Body of pancreas (tissue), 4 donors: ENCODE results near the gene CDH12. TPM values are rescaled to one million over a fixed set of nuclear protein-coding genes. Genes with fewer than 3 reads are reported as not detected.

Experiments
- ATAC-seq: fragments of 150-250 bp; one replicate; pipeline ENCODE4 v1.9.1; 2016
- DNase-seq, 4 donors: peaks; one replicate each; pipeline ENCODE4 v3.0.0-alpha.2; 2019
- H3K27ac ChIP-seq, 4 donors: fragments of 200-600 bp; sonication (generic); 1 replicate in 3 of 4; 2 replicates in 1 of 4; pipeline versions ENCODE4 v1.5.1 to v1.6.1; 2016 to 2019; ENCODE audit warnings: mild to moderate bottlenecking in 1 of 4, mixed read lengths in 1 of 4, moderate library complexity in 1 of 4
- H3K27me3 ChIP-seq, 2 donors: fragments of 200-600 bp; sonication (generic); one replicate each; pipeline ENCODE4 v1.6.0; 2016; ENCODE audit warnings: mild to moderate bottlenecking in 1 of 2
- H3K36me3 ChIP-seq, 2 donors: fragments of 200-600 bp; sonication (generic); replicated peaks in 1 of 2; 2 replicates each; pipeline ENCODE4 v1.5.1; 2016; ENCODE audit warnings: low read depth in 2 of 2; ENCODE audit not compliant: insufficient read depth in 1 of 2
- H3K4me1 ChIP-seq: fragments of 200-600 bp; sonication (generic); one replicate; pipeline ENCODE4 v1.6.0; 2016
- H3K4me3 ChIP-seq, 2 donors: fragments of 200-600 bp; sonication (generic); 1 replicate in 1 of 2; 2 replicates in 1 of 2; pipeline ENCODE4 v1.5.1; 2016 to 2019
- H3K9me3 ChIP-seq, 3 donors: fragments of 200-600 bp; sonication (generic); 1 replicate in 2 of 3; 2 replicates in 1 of 3; pipeline ENCODE4 v1.5.1; 2016
- POLR2A ChIP-seq, 3 donors: fragments of 450-650 bp; IDR thresholded peaks; one replicate each; pipeline ENCODE4 v1.6.1; 2016; ENCODE audit warnings: antibody characterized with exemption in 3 of 3, mild to moderate bottlenecking in 2 of 3
- WGBS, 2 donors: methylation state at CpG; one replicate each; pipeline ENCODE4 v1.1.5; 2017; 5-methylcytosine and 5-hydroxymethylcytosine counted together
- intact Hi-C: fragments of 100-400 bp; cut with DNase I; formaldehyde crosslinking; loops from one replicate; pipeline ENCODE4 v1.15.1; 2023
- total RNA-seq, 2 donors: library from RNA; depleted of rRNA; stranded (reverse); fragments of >200 nt; gene quantifications; one replicate each; pipeline ENCODE4 v1.1.0, GENCODE V29; 2016
- TF ChIP-seq, protein P1 (sequence below), 7 experiments: fragments of 450-650 bp in 4 of 7; fragments of 200-600 bp in 3 of 7; sonication (generic) in 3 of 7; IDR thresholded peaks; one replicate each; pipeline ENCODE4 v1.5.1; 2016 to 2019; ENCODE audit warnings: antibody characterized with exemption in 7 of 7

CDH12 gene
- total RNA-seq, 2 donors from 2014 or later = not detected

DNA sequence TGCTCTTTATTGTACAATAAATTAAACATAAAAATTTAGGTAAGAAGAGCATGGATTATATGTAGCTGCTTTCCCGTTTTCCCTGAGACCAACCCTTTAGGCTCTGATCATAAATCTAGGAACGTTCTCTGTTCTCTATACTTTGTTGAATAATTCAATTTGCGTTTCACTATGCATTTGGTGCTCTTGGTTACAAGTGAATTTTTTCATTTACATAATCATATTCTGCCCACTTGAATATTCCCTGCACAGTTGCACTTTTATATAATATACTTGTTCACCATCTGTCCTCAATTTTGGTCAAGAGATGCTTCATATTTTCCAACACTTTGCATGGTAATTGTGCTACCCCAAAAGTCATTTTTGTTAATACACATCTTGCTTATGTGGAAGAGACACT is 741.8 kb downstream of the CDH12 start:
- Histone ChIP-seq H3K9me3 (no peaks in the 10 kb centered on the region), H3K4me1 (no peaks in the 10 kb centered on the region), H3K27ac (no peak overlapping the region), H3K4me3 (no peak overlapping the region), H3K27me3 (no peaks in the 10 kb centered on the region), H3K36me3 (no peaks in the 10 kb centered on the region)
- TF ChIP-seq, protein P1, sequence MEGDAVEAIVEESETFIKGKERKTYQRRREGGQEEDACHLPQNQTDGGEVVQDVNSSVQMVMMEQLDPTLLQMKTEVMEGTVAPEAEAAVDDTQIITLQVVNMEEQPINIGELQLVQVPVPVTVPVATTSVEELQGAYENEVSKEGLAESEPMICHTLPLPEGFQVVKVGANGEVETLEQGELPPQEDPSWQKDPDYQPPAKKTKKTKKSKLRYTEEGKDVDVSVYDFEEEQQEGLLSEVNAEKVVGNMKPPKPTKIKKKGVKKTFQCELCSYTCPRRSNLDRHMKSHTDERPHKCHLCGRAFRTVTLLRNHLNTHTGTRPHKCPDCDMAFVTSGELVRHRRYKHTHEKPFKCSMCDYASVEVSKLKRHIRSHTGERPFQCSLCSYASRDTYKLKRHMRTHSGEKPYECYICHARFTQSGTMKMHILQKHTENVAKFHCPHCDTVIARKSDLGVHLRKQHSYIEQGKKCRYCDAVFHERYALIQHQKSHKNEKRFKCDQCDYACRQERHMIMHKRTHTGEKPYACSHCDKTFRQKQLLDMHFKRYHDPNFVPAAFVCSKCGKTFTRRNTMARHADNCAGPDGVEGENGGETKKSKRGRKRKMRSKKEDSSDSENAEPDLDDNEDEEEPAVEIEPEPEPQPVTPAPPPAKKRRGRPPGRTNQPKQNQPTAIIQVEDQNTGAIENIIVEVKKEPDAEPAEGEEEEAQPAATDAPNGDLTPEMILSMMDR (IDR thresholded peaks at IDR 0.05) = no peak
- TF ChIP-seq POLR2A (IDR thresholded peaks at IDR 0.05) = no peak
- no peak for DNase-seq
- intact Hi-C loops = no loop called here
- WGBS, 2 donors = 49 to 71% methylated on average over 3 of the region's 3 CpGs
- no peak for ATAC-seq

DNA sequence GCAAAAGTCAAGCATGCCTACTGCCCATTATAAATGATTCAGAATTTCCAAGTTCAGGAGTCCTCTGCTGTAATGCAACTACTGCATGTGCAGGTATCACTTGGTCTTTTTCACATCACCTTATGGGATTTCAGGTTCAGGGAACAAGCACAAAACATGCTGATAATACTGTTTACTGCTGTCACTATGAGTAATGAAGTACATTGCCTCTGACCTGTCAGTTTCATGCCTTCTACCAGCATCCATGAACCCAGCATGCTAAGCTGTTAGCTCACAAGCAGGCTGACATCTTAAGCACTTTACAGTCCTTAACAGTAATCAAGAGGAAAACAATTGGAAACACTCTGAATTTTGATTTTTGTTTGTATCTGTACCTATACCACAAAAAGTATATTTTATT is 743.8 kb downstream of the CDH12 start:
- intact Hi-C loops = no loop called here
- Histone ChIP-seq H3K4me1 (no peaks in the 10 kb centered on the region), H3K4me3 (no peak overlapping the region), H3K27ac (no peak overlapping the region), H3K36me3 (no peaks in the 10 kb centered on the region), H3K9me3 (no peaks in the 10 kb centered on the region), H3K27me3 (no peaks in the 10 kb centered on the region)
- no peak for ATAC-seq
- TF ChIP-seq, protein P1 (IDR thresholded peaks at IDR 0.05) = no peak
- TF ChIP-seq POLR2A (IDR thresholded peaks at IDR 0.05) = no peak
- no peak for DNase-seq

DNA sequence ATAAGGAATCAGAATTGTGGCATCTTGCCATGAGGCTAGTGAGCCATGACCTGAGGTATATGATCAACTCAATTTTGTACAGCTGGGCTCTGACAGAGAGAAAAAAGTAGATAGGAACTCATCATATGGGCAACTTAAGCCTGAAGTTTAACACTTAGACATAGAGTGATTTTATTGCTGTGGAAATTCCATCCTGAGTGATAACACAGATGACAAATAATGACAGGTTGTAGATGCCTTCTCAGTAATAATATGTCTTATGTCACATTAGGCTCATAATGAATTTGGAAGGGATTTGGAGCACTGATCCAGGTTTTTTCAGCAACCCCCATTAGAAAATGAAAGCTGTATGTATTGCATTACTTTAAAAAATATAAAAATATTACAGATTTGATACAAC is 744.6 kb downstream of the CDH12 start:
- no peak overlapping the region for H3K27ac ChIP-seq
- intact Hi-C loops = no loop called here
- ATAC-seq (no peak), DNase-seq (no peak)
- H3K4me3 ChIP-seq = no peak overlapping the region
- H3K4me1 ChIP-seq = no peaks in the 10 kb centered on the region
- H3K9me3 ChIP-seq = no peaks in the 10 kb centered on the region
- H3K27me3 ChIP-seq = no peaks in the 10 kb centered on the region
- H3K36me3 ChIP-seq = no peaks in the 10 kb centered on the region
- no peak for TF ChIP-seq POLR2A (IDR thresholded peaks at IDR 0.05)
- TF ChIP-seq, protein P1 (IDR thresholded peaks at IDR 0.05) = no peak

DNA sequence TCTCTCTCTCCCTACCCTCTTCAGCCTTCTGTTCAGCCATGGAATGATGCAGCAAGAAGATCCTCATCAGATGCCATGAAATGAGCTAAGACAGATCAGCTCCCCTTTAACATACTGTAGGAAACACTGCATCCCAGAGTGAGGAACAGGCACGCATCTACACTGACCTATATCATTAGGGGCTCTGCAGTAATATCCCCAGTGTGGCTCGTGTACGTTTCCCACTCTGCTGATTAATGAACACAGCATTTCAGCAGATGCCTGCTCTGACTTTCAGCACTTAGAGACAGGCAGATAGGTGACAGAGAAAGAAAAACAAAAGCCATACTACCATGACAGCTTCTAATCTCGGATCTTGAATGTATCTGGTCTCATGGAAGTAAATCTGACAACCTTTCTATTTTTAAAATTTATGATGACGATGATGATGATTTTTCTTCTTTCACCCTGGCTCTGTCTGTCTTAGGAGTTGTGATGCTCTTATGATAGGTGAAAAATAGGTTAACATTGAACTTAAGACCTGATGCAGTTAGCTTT is 750.3 kb downstream of the CDH12 start:
- intact Hi-C loops = no loop called here
- no peak for ATAC-seq
- no peak for DNase-seq
- no peak overlapping the region for H3K4me3 ChIP-seq
- H3K9me3 ChIP-seq = no peaks in the 10 kb centered on the region
- WGBS, 2 donors = 38 to 46% methylated on average over 5 of the region's 5 CpGs
- H3K4me1 ChIP-seq = no peaks in the 10 kb centered on the region
- no peaks in the 10 kb centered on the region for H3K36me3 ChIP-seq
- TF ChIP-seq POLR2A (IDR thresholded peaks at IDR 0.05) = no peak
- TF ChIP-seq, protein P1 (IDR thresholded peaks at IDR 0.05) = no peak
- no peak overlapping the region for H3K27ac ChIP-seq
- H3K27me3 ChIP-seq = no peaks in the 10 kb centered on the region

DNA sequence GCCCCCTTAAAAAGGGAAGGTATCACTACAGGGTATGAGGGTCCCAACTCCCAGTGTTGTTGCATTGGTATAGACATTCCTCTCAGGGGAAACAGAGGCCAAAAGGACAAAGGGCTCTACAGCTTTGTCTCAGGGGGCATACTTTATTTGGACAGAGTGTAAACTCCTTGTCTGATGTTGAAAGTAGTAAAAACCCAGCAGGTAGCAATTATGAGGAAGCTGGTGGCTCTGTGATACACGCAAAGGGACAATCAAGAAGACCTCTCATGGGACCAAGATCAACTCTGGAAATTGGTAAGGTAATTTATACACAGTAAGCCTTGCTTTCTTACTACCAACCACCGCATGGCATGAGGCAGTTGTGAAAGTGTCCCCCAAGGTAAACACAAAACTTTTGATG is 764.6 kb downstream of the CDH12 start:
- no peaks in the 10 kb centered on the region for H3K36me3 ChIP-seq
- WGBS, 2 donors = 48 to 60% methylated on average over 2 of the region's 2 CpGs
- no peak overlapping the region for H3K27ac ChIP-seq
- intact Hi-C loops = no loop called here
- ATAC-seq (no peak), DNase-seq (no peak)
- H3K27me3 ChIP-seq = no peaks in the 10 kb centered on the region
- no peak overlapping the region for H3K4me3 ChIP-seq
- no peaks in the 10 kb centered on the region for H3K4me1 ChIP-seq
- no peaks in the 10 kb centered on the region for H3K9me3 ChIP-seq
- TF ChIP-seq POLR2A (IDR thresholded peaks at IDR 0.05) = no peak
- TF ChIP-seq, protein P1 (IDR thresholded peaks at IDR 0.05) = no peak
